ENCODE data around the gene UST. TPM values are rescaled to one million over a fixed set of nuclear protein-coding genes. Genes with fewer than 3 reads are reported as not detected.

UST gene
- polyA plus RNA-seq, 1 donor (not counting 4 experiments of a cell fraction or from before 2014, with no cell fraction given), result 6.1 TPM

DNA sequence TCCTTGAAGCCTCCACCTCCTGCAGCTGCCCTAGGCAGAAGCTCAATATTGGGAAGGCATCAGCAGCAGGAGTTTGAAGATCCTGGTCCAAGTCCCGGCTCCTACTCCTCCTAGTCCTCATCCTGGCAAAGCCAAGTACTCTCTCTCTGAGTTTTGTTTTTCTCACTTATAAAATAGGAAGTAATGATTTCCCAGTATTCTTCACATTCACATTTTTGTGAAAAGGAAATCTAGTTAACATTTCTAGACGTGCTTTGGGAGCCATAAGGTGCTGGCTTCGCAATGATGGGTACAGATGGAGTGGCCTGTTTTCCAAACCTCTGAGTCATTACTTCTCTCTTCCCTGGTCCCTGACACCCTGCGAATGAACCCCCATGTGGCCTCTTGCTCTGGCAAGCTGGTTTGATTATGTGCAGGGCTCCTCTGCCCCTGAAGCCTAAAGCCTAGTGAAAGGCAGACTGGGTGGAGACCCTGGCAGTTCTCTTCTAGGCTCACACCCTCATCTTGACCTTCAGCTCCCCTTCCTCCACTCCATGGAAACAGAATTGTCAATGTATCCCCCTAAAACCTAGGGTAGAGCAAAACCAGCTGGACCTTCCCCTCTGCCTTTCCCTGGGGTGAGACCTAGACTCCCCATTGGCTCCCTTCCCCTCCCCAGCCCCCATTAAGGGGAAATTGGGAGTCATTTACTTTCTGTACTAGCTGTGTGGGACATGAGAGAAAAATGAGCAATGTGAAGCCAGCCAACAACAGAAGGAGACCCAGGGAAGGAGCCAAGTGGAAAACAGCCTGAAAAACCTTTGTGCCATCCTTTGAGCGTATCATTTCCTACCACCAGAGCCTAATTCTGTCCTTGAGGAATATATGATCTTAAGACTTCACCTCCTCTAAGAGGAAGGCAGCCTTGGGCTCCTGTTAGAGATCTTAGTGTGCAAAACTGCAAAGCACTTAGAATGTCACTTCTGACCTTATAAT lies 158.4 kb downstream of the UST start:
- Histone ChIP-seq H3K79me2 (ENCODE audit: control insufficient read depth, insufficient read depth, low read length) (no peaks in the 10 kb centered on the region), H3K9me3 (ENCODE audit: control insufficient read depth, low read depth, low read length) (no peaks in the 10 kb centered on the region), H3K4me3 (ENCODE audit: control insufficient read depth in 2 of 3, extremely low read depth in 1 of 3, insufficient read depth in 2 of 3, low read depth in 1 of 3, low read length in 3 of 3) (no peak overlapping the region), H3K36me3 (ENCODE audit: control insufficient read depth in 2 of 2, extremely low read depth in 1 of 2, insufficient read depth in 2 of 2, low read length in 2 of 2) (no peaks in the 10 kb centered on the region), H3K27ac (ENCODE audit: control insufficient read depth, insufficient read depth, low read length) (no peak overlapping the region), H2AFZ (ENCODE audit: control insufficient read depth, low read length) (no peak overlapping the region), H3K9ac (ENCODE audit: control insufficient read depth, extremely low read depth, insufficient read depth, low read length) (no peak overlapping the region), H3K4me2 (ENCODE audit: control insufficient read depth, extremely low read depth, insufficient read depth, low read depth, low read length) (no peak overlapping the region), H3K9me1 (ENCODE audit: control insufficient read depth, extremely low read depth, insufficient read depth, low read length) (no peaks in the 10 kb centered on the region), H4K20me1 (ENCODE audit: control insufficient read depth, extremely low read depth, insufficient read depth, low read length) (no peaks in the 10 kb centered on the region), H3K4me1 (ENCODE audit: control insufficient read depth, extremely low read depth, insufficient read depth, low read length) (no peaks in the 10 kb centered on the region), H3K27me3 (ENCODE audit: control insufficient read depth, extremely low read depth, insufficient read depth, low read length) (no peaks in the 10 kb centered on the region)
- dilution Hi-C loops (cut with MboI; ENCODE audit: extremely low pct_ligation_motif_present, low sequenced_read_pairs), result no loop called here
- TF ChIP-seq EZH2 (IDR thresholded peaks at IDR 0.05; ENCODE audit: low read length), result no peak
- TF ChIP-seq, protein P1, sequence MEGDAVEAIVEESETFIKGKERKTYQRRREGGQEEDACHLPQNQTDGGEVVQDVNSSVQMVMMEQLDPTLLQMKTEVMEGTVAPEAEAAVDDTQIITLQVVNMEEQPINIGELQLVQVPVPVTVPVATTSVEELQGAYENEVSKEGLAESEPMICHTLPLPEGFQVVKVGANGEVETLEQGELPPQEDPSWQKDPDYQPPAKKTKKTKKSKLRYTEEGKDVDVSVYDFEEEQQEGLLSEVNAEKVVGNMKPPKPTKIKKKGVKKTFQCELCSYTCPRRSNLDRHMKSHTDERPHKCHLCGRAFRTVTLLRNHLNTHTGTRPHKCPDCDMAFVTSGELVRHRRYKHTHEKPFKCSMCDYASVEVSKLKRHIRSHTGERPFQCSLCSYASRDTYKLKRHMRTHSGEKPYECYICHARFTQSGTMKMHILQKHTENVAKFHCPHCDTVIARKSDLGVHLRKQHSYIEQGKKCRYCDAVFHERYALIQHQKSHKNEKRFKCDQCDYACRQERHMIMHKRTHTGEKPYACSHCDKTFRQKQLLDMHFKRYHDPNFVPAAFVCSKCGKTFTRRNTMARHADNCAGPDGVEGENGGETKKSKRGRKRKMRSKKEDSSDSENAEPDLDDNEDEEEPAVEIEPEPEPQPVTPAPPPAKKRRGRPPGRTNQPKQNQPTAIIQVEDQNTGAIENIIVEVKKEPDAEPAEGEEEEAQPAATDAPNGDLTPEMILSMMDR (optimal IDR thresholded peaks at IDR 0.05 in 1 of 3, IDR thresholded peaks at IDR 0.05 in 1 of 3, conservative IDR thresholded peaks at IDR 0.05 in 1 of 3; ENCODE audit: extremely low read depth in 1 of 3, insufficient read depth in 2 of 3, low read length in 3 of 3), result no peak
- DNase-seq (ENCODE audit: low read depth, low spot score) (no peak), FAIRE-seq (no peak)

DNA sequence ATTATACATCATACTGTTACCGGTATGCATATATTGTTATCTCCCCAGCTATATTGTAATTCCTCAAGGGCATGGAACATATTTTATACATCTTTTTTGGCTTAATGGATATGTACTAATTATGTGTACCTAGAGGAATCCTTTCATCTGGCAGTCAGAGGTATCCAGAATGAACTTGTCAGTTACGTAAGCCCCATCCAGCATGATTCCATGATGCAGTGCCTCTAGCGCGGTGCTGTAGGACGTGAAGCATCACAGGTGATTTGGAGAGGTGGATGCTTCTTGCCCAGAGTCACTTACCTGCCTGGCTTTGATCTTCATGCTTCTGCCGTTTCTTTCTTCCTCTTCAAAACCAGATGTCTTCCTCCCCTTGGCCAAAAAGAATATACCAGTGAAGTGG lies 159.1 kb downstream of the UST start:
- Histone ChIP-seq H3K4me2 (ENCODE audit: control insufficient read depth, extremely low read depth, insufficient read depth, low read depth, low read length) (no peak overlapping the region), H3K4me3 (ENCODE audit: control insufficient read depth in 2 of 3, extremely low read depth in 1 of 3, insufficient read depth in 2 of 3, low read depth in 1 of 3, low read length in 3 of 3) (no peak overlapping the region), H3K9me1 (ENCODE audit: control insufficient read depth, extremely low read depth, insufficient read depth, low read length) (no peaks in the 10 kb centered on the region), H3K79me2 (ENCODE audit: control insufficient read depth, insufficient read depth, low read length) (no peaks in the 10 kb centered on the region), H3K4me1 (ENCODE audit: control insufficient read depth, extremely low read depth, insufficient read depth, low read length) (no peaks in the 10 kb centered on the region), H3K9me3 (ENCODE audit: control insufficient read depth, low read depth, low read length) (no peaks in the 10 kb centered on the region), H3K36me3 (ENCODE audit: control insufficient read depth in 2 of 2, extremely low read depth in 1 of 2, insufficient read depth in 2 of 2, low read length in 2 of 2) (no peaks in the 10 kb centered on the region), H3K27ac (ENCODE audit: control insufficient read depth, insufficient read depth, low read length) (no peak overlapping the region), H4K20me1 (ENCODE audit: control insufficient read depth, extremely low read depth, insufficient read depth, low read length) (no peaks in the 10 kb centered on the region), H3K27me3 (ENCODE audit: control insufficient read depth, extremely low read depth, insufficient read depth, low read length) (no peaks in the 10 kb centered on the region), H2AFZ (ENCODE audit: control insufficient read depth, low read length) (no peak overlapping the region), H3K9ac (ENCODE audit: control insufficient read depth, extremely low read depth, insufficient read depth, low read length) (no peak overlapping the region)
- DNase-seq (ENCODE audit: low read depth, low spot score) (no peak), FAIRE-seq (no peak)
- no peak for TF ChIP-seq EZH2 (IDR thresholded peaks at IDR 0.05; ENCODE audit: low read length)
- TF ChIP-seq, protein P1 (optimal IDR thresholded peaks at IDR 0.05 in 1 of 3, IDR thresholded peaks at IDR 0.05 in 1 of 3, conservative IDR thresholded peaks at IDR 0.05 in 1 of 3; ENCODE audit: extremely low read depth in 1 of 3, insufficient read depth in 2 of 3, low read length in 3 of 3), result no peak
- dilution Hi-C loops (cut with MboI; ENCODE audit: extremely low pct_ligation_motif_present, low sequenced_read_pairs), result no loop called here
